Naive thymus-derived CD4-positive, alpha-beta T cell (primary cell): ENCODE results near the gene CST2. TPM values are rescaled to one million over a fixed set of nuclear protein-coding genes. Genes with fewer than 3 reads are reported as not detected.
"Not testable (repeated sequence)": the region's sequence is repeated elsewhere in the genome, so short reads cannot be mapped to it uniquely, and the experiment has no call there.

Source experiments
- ATAC-seq: fragments of 150-1000 bp; cut with Tn5 transposase; 2 replicates; pipeline ENCODE4 v1.10.0; 2021; ENCODE audit warnings: mild to moderate bottlenecking, moderate library complexity
- CTCF ChIA-PET: fragments of 350-600 bp; sonication (Branson Sonifier 250); formaldehyde crosslinking; loops from one replicate; lab custom pipeline; 2021; ENCODE audit warnings: antibody characterized with exemption; lab: Charles Lee
- POLR2A ChIA-PET: fragments of 350-600 bp; sonication (Branson Sonifier 250); formaldehyde crosslinking; loops from one replicate; lab custom pipeline; 2021; ENCODE audit warnings: antibody characterized with exemption, inconsistent platforms; lab: Charles Lee
- DNase-seq, 9 donors: peaks; one replicate each; pipeline versions ENCODE4 v3.0.0 to v3.0.0-alpha.2; 2020 to 2022; ENCODE audit warnings: mixed read lengths in 1 of 9
- H3K27ac ChIP-seq: one replicate; pipeline ENCODE4 v1.7.0; 2013; ENCODE audit warnings: mild to moderate bottlenecking, low read depth, low read length, moderate library complexity
- H3K27me3 ChIP-seq, 2 donors: one replicate each; pipeline ENCODE4 v1.7.0; 2013; ENCODE audit warnings: low read length in 2 of 2, mild to moderate bottlenecking in 2 of 2, moderate library complexity in 2 of 2; ENCODE audit not compliant: control insufficient read depth in 2 of 2, insufficient read depth in 2 of 2
- H3K36me3 ChIP-seq, 3 experiments: 1 replicate in 2 of 3; 2 replicates in 1 of 3; pipeline ENCODE4 v1.7.0; 2013; ENCODE audit warnings: low read length in 3 of 3, mild to moderate bottlenecking in 3 of 3, moderate library complexity in 1 of 3; ENCODE audit not compliant: insufficient read depth in 3 of 3, control insufficient read depth in 2 of 3
- H3K4me1 ChIP-seq, 2 donors: one replicate each; pipeline ENCODE4 v1.7.0; 2013; ENCODE audit warnings: low read length in 2 of 2, mild to moderate bottlenecking in 2 of 2, moderate library complexity in 1 of 2; ENCODE audit not compliant: control insufficient read depth in 2 of 2, insufficient read depth in 2 of 2
- H3K4me3 ChIP-seq: 2 replicates; pipeline ENCODE4 v1.7.0; 2013; ENCODE audit warnings: mild to moderate bottlenecking, low read length
- H3K9me3 ChIP-seq, 3 experiments: 1 replicate in 2 of 3; 2 replicates in 1 of 3; pipeline ENCODE4 v1.7.0; 2013; ENCODE audit warnings: low read length in 3 of 3; ENCODE audit not compliant: control insufficient read depth in 2 of 3
- H3K27ac Mint-ChIP-seq, 9 donors: one replicate each; pipeline ENCODE4 v1.8.0; 2020 to 2022; ENCODE audit warnings: mixed read lengths in 9 of 9, mild to moderate bottlenecking in 8 of 9, moderate library complexity in 5 of 9, inconsistent platforms in 2 of 9
- H3K27me3 Mint-ChIP-seq, 5 donors: one replicate each; pipeline ENCODE4 v1.8.0; 2021 to 2022; ENCODE audit warnings: mixed read lengths in 5 of 5, mild to moderate bottlenecking in 1 of 5
- H3K36me3 Mint-ChIP-seq, 5 donors: one replicate each; pipeline ENCODE4 v1.8.0; 2020 to 2022; ENCODE audit warnings: mixed read lengths in 5 of 5, mild to moderate bottlenecking in 3 of 5, inconsistent platforms in 1 of 5
- H3K4me1 Mint-ChIP-seq, 7 donors: one replicate each; pipeline ENCODE4 v1.8.0; 2020 to 2022; ENCODE audit warnings: mixed read lengths in 7 of 7, mild to moderate bottlenecking in 3 of 7, inconsistent platforms in 1 of 7
- H3K4me3 Mint-ChIP-seq, 10 donors: one replicate each; pipeline ENCODE4 v1.8.0; 2020 to 2022; ENCODE audit warnings: mild to moderate bottlenecking in 10 of 10, mixed read lengths in 10 of 10, moderate library complexity in 6 of 10, inconsistent platforms in 2 of 10
- H3K9me3 Mint-ChIP-seq, 11 donors: one replicate each; pipeline ENCODE4 v1.8.0; 2020 to 2022; ENCODE audit warnings: mixed read lengths in 11 of 11, mild to moderate bottlenecking in 4 of 11, inconsistent platforms in 1 of 11, moderate library complexity in 1 of 11
- intact Hi-C, 2 donors: fragments of 100-400 bp; cut with micrococcal nuclease; formaldehyde crosslinking; loops; one replicate each; pipeline ENCODE4 v1.15.1; 2023
- polyA plus RNA-seq, 2 donors: library from polyadenylated mRNA; unstranded; fragments of 300-500 nt; fragmentation: Illumina TruSeq; gene quantifications; one replicate each; pipeline ENCODE4 v1.2.3, GENCODE V29; 2021
- total RNA-seq, 6 experiments: library from RNA in 5 of 6; stranded (reverse) in 5 of 6; gene quantifications; 1 replicate in 5 of 6; 2 replicates in 1 of 6; pipeline ENCODE4 v1.2.3 and lab custom pipeline; 2021 to 2026

CST2 gene
- total and polyA plus RNA-seq, 7 experiments from 2014 or later, result not detected

DNA sequence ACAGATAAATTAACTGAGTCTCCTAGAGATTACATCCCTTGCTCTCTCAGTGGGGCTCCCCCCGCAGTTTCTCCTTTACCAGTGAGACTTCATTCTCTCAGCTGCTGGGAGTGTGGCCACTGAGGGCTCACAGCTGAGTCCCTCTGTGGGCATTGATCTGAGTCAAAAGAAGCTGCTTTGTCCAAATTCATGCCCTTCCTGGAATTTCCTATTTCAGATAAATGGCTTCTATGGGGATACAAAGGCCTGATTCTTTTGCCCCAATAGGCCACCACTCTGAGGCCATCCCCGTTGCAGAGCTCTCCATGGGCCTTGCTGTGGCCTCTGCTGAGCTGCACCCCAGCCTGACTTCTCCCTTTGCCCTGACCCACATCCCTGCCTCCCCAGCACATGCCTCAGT is 43.0 kb upstream of the CST2 start:
- H3K36me3 Mint-ChIP-seq, result no peaks in the 10 kb centered on the region
- ChIA-PET POLR2A (no interaction called here), CTCF (no interaction called here)
- H3K4me1 Mint-ChIP-seq, result peaks cover 0 to 21% (median 10%) of the 10 kb centered on the region in 7 donors
- H3K9me3 ChIP-seq, result no peaks in the 10 kb centered on the region
- DNase-seq, result no peak
- H3K4me3 ChIP-seq, result no peak overlapping the region
- H3K36me3 ChIP-seq, result no peaks in the 10 kb centered on the region
- ATAC-seq, result no peak
- no peaks in the 10 kb centered on the region for H3K27me3 ChIP-seq
- intact Hi-C loops, result no loop called here
- no peak overlapping the region for H3K27ac Mint-ChIP-seq
- peaks cover 25 to 50% (median 30%) of the 10 kb centered on the region in 5 donors for H3K27me3 Mint-ChIP-seq
- peaks cover 0 to 8% of the 10 kb centered on the region in 2 donors for H3K4me1 ChIP-seq
- H3K9me3 Mint-ChIP-seq, result no peaks in the 10 kb centered on the region
- H3K27ac ChIP-seq, result no peak overlapping the region
- no peak overlapping the region for H3K4me3 Mint-ChIP-seq

DNA sequence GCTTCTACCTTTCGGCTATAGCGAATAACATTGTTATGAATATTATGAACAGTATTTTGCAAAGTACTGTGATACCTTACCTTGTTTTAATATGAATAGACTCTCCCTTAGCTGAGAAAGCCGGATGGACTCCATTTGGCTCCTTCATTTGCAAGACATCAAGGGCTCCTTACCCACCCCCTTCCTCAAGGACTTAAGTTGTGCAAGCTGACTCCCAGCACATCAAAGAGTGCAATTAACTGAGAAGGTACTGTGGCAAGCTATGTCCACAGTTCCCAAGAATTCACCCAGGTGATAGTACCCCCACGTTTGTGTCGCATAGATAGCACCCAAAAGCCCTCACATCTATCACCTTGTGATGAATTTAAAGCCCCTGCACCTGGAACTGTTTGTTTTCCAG is 41.8 kb upstream of the CST2 start:
- no peak overlapping the region for H3K27ac ChIP-seq
- no peak overlapping the region for H3K4me3 ChIP-seq
- no peak for ATAC-seq
- no peaks in the 10 kb centered on the region for H3K27me3 ChIP-seq
- peaks cover 25 to 50% (median 30%) of the 10 kb centered on the region in 5 donors for H3K27me3 Mint-ChIP-seq
- H3K9me3 ChIP-seq, result no peaks in the 10 kb centered on the region
- no peaks in the 10 kb centered on the region for H3K9me3 Mint-ChIP-seq
- no peak for DNase-seq
- no peaks in the 10 kb centered on the region for H3K36me3 ChIP-seq
- peaks cover 0 to 9% (median 3%) of the 10 kb centered on the region in 7 donors for H3K4me1 Mint-ChIP-seq
- H3K36me3 Mint-ChIP-seq, result no peaks in the 10 kb centered on the region
- H3K4me3 Mint-ChIP-seq, result no peak overlapping the region
- H3K27ac Mint-ChIP-seq, result no peak overlapping the region
- CTCF ChIA-PET, result no interaction called here
- POLR2A ChIA-PET, result no interaction called here
- intact Hi-C loops, result no loop called here
- no peaks in the 10 kb centered on the region for H3K4me1 ChIP-seq

DNA sequence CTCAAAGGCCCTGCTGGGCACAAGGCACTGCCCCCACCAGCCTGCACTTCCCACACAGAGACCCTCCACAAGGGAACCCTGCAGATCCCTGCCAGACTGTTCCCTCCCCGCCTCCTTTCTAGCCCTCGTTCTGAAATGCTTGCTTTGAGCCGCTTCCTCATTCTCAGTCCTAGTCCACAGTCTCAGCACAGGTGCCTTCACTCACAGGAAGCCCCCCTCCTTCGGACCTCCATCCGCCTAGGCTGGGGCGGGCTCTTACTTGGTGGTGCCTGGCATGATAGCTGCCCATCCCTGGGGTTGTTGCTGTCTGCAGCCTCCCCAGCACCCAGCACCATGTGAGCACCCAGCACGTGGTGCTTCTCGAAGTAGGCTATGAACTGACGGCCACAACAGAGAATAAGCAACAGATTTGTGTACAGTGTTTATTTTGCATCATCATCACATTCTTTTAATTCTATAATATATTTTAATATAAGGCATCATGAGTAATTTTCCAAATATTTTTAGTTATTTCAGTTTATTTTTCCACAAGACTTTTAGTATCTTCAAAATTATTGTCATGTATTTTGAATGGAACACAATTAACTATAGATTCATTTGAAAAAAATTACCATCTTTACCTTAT is 40.7 kb upstream of the CST2 start:
- Histone ChIP-seq H3K4me3 (no peak overlapping the region), H3K27me3 (no peaks in the 10 kb centered on the region), H3K9me3 (no peaks in the 10 kb centered on the region), H3K36me3 (no peaks in the 10 kb centered on the region), H3K4me1 (no peaks in the 10 kb centered on the region), H3K27ac (no peak overlapping the region)
- no peak overlapping the region for H3K4me3 Mint-ChIP-seq
- intact Hi-C loops, result no loop called here
- H3K27me3 Mint-ChIP-seq, result peaks cover 22 to 43% (median 26%) of the 10 kb centered on the region in 5 donors
- ChIA-PET POLR2A (no interaction called here), CTCF (no interaction called here)
- no peak for ATAC-seq
- no peaks in the 10 kb centered on the region for H3K9me3 Mint-ChIP-seq
- no peak for DNase-seq
- no peaks in the 10 kb centered on the region for H3K36me3 Mint-ChIP-seq
- H3K4me1 Mint-ChIP-seq, result peaks cover 0 to 2% (median 0%) of the 10 kb centered on the region in 7 donors
- no peak overlapping the region for H3K27ac Mint-ChIP-seq

GRCh38 chr20:23860771-23861170 is 34.2 kb upstream of the CST2 start:
- H3K4me3 ChIP-seq, H3K27ac Mint-ChIP-seq, POLR2A ChIA-PET, H3K4me1 ChIP-seq, H3K4me1 Mint-ChIP-seq, H3K9me3 Mint-ChIP-seq, CTCF ChIA-PET, H3K27me3 Mint-ChIP-seq, H3K9me3 ChIP-seq, H3K27me3 ChIP-seq, ATAC-seq, DNase-seq, H3K4me3 Mint-ChIP-seq, intact Hi-C loops, H3K27ac ChIP-seq, H3K36me3 ChIP-seq, H3K36me3 Mint-ChIP-seq: not testable (repeated sequence)

- no peaks in the 10 kb centered on the region for H3K36me3 Mint-ChIP-seq
- Histone ChIP-seq H3K27ac (no peak overlapping the region), H3K4me1 (no peaks in the 10 kb centered on the region), H3K4me3 (no peak overlapping the region), H3K36me3 (no peaks in the 10 kb centered on the region), H3K9me3 (no peaks in the 10 kb centered on the region), H3K27me3 (no peaks in the 10 kb centered on the region)
- DNase-seq, result no peak
- intact Hi-C loops, result no loop called here
- no peaks in the 10 kb centered on the region for H3K9me3 Mint-ChIP-seq
- H3K27ac Mint-ChIP-seq, result no peak overlapping the region
- H3K4me3 Mint-ChIP-seq, result no peak overlapping the region
- ATAC-seq, result no peak
- POLR2A ChIA-PET, result no interaction called here
- H3K4me1 Mint-ChIP-seq, result no peaks in the 10 kb centered on the region
- CTCF ChIA-PET, result no interaction called here
- H3K27me3 Mint-ChIP-seq, result peaks cover 0 to 3% (median 0%) of the 10 kb centered on the region in 5 donors
Observed at GRCh38 chr20:23857962-23858595, 31.6 kb upstream of the CST2 start.

DNA sequence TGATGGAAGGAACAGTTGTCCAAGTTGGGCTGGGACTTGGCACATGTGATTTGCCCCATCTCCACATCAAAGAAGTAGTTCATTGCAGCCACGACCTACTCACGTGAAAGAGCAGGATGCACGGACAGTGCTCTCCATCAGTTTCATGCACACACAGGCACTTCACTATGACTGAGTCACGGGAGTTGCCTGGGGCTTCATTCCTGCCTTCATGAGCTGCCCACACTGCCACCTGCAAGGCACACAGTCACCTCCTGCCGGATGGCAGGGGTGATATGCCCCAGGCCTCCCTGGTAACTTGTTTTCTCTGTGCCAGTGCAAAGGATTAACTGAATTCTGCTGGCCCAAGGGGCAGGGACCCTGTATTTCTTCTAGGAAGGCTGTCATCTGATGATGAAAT is 30.2 kb upstream of the CST2 start:
- no peaks in the 10 kb centered on the region for H3K4me1 Mint-ChIP-seq
- POLR2A ChIA-PET, result no interaction called here

GRCh38 chr20:23856226-23856625 is 29.7 kb upstream of the CST2 start:
- ChIA-PET POLR2A (no interaction called here), CTCF (no interaction called here)
- Histone ChIP-seq H3K36me3 (no peaks in the 10 kb centered on the region), H3K27ac (no peak overlapping the region), H3K9me3 (no peaks in the 10 kb centered on the region), H3K27me3 (no peaks in the 10 kb centered on the region), H3K4me3 (no peak overlapping the region), H3K4me1 (no peaks in the 10 kb centered on the region)
- no peak for ATAC-seq
- Mint-ChIP-seq H3K36me3 (no peaks in the 10 kb centered on the region), H3K9me3 (no peaks in the 10 kb centered on the region), H3K27me3 (peaks cover 0 to 3% (median 0%) of the 10 kb centered on the region in 5 donors), H3K4me1 (no peaks in the 10 kb centered on the region), H3K4me3 (no peak overlapping the region), H3K27ac (no peak overlapping the region)
- intact Hi-C loops, result no loop called here
- DNase-seq, result no peak

More for the DNA sequence above, 30.2 kb upstream of the CST2 start:
- Mint-ChIP-seq H3K4me3 (no peak overlapping the region), H3K27me3 (peaks cover 0 to 3% (median 0%) of the 10 kb centered on the region in 5 donors), H3K27ac (no peak overlapping the region), H3K36me3 (no peaks in the 10 kb centered on the region), H3K9me3 (no peaks in the 10 kb centered on the region)
- Histone ChIP-seq H3K4me1 (no peaks in the 10 kb centered on the region), H3K27ac (no peak overlapping the region), H3K4me3 (no peak overlapping the region), H3K36me3 (no peaks in the 10 kb centered on the region), H3K9me3 (no peaks in the 10 kb centered on the region), H3K27me3 (no peaks in the 10 kb centered on the region)
- no peak for DNase-seq
- CTCF ChIA-PET, result no interaction called here
- intact Hi-C loops, result no loop called here
- no peak for ATAC-seq
